Measurements from ENCODE around the gene PIM3.

Gene PIM3

DNA sequence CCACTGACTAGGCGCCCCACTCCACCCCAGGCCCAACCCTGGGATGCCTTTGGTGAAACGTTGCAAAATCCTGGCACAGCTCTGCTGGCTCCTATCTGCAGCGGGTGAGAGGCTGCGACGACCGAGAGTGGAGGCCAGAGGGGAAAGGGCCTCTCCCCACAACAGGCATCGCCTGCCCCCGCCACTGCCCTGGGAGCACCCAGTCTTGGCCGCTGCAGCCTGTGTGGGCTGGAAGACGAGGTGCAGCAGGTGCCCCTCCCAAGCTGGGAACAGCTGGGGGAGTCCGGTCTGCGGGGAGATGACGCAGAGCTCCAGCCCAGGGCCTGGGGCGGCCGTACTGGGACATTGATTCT is 4.2 kb upstream of the PIM3 start:
- no peak for DNase-seq (ENCODE audit: low spot score)

GRCh38 chr22:49956914-49957825 is 3.4 kb upstream of the PIM3 start:
- no peak for DNase-seq (ENCODE audit: low spot score)

DNA sequence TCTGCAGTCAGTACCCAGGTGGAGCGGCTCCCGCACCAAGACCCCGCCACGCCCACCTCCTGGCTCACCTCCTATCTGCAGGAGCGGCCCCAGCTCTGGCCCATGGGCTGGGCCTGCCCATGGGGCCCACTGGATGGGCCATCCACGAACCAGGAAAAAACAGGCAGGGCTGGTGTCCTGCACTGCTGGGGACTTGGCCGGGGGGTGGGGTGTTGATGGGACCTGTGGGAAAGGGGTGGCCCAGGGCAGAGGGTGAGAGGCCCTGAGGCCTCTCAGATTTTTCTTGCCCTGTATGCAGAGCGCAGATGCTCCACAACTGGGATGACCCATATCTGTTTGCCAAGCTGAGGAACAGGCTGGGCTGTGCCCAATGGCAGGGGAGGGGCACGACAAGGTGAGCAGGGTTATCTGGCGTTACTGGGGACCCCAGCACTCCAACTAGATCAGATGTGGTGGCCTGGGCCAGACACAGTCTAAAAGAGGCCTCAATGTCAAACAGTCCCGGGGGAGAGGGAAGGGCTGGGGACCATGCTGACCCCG is 2.7 kb upstream of the PIM3 start:
- no peak for DNase-seq (ENCODE audit: low spot score)

- no peak for DNase-seq (ENCODE audit: low spot score)
These were observed 2.1 kb upstream of the PIM3 start for GRCh38 chr22:49958366-49958921.

GRCh38 chr22:49958931-49959781 is 1.4 kb upstream of the PIM3 start:
- no peak for DNase-seq (ENCODE audit: low spot score)

DNA sequence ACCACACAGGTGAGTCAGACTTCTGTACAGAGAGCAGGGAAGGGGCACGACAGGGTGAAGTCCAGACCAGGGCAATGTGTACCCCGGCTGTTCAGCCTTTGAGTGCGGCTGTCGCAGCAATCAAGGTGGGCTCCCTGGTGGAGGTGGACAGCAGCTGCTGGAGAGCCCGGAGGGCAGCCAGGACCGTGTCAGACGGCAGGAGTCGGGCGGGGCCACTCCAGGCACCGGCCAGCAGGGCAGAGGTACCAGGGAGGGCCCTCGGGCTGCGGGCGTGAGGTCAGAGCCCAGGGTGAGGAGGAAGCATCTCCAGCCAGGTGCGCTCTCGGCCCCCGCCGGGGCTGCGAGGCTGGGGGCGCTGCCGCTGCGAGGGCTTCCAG is 802 bp upstream of the PIM3 start:
- DNase-seq (ENCODE audit: low spot score): no peak

DNA sequence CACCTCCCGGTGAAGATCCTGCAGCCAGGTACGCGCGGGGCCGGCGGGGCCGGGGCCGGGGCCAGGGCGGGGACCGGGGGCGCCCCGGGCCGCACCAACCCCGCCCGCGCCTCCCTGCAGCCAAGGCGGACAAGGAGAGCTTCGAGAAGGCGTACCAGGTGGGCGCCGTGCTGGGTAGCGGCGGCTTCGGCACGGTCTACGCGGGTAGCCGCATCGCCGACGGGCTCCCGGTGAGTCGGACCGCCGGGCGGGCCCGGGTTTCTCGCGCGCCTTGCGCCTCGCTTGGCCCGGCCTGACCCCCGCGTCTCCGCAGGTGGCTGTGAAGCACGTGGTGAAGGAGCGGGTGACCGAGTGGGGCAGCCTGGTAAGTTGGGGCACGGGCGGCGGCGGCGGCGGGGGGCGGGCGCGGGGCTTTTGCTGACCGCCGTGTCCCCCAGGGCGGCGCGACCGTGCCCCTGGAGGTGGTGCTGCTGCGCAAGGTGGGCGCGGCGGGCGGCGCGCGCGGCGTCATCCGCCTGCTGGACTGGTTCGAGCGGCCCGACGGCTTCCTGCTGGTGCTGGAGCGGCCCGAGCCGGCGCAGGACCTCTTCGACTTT is 531 bp downstream of the PIM3 start:
- peak; percentile 68 for DNase-seq (ENCODE audit: low spot score)

GRCh38 chr22:49961601-49962011 is 1.0 kb downstream of the PIM3 start:
- peak; percentile 63 for DNase-seq (ENCODE audit: low spot score)

- peak; percentile 87 for DNase-seq (ENCODE audit: low spot score)
These were observed 1.6 kb downstream of the PIM3 start for GRCh38 chr22:49962012-49962750.

DNA sequence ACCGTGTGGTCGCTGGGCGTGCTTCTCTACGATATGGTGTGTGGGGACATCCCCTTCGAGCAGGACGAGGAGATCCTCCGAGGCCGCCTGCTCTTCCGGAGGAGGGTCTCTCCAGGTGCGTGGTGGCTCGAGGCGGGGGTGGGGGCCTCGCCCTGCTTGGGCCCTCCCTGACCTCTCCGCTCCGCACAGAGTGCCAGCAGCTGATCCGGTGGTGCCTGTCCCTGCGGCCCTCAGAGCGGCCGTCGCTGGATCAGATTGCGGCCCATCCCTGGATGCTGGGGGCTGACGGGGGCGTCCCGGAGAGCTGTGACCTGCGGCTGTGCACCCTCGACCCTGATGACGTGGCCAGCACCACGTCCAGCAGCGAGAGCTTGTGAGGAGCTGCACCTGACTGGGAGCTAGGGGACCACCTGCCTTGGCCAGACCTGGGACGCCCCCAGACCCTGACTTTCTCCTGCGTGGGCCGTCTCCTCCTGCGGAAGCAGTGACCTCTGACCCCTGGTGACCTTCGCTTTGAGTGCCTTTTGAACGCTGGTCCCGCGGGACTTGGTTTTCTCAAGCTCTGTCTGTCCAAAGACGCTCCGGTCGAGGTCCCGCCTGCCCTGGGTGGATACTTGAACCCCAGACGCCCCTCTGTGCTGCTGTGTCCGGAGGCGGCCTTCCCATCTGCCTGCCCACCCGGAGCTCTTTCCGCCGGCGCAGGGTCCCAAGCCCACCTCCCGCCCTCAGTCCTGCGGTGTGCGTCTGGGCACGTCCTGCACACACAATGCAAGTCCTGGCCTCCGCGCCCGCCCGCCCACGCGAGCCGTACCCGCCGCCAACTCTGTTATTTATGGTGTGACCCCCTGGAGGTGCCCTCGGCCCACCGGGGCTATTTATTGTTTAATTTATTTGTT is 2.4 kb downstream of the PIM3 start:
- DNase-seq (ENCODE audit: low spot score): peak; percentile 63

DNA sequence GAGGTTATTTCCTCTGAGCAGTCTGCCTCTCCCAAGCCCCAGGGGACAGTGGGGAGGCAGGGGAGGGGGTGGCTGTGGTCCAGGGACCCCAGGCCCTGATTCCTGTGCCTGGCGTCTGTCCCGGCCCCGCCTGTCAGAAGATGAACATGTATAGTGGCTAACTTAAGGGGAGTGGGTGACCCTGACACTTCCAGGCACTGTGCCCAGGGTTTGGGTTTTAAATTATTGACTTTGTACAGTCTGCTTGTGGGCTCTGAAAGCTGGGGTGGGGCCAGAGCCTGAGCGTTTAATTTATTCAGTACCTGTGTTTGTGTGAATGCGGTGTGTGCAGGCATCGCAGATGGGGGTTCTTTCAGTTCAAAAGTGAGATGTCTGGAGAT is 3.1 kb downstream of the PIM3 start:
- DNase-seq (ENCODE audit: low spot score): peak; percentile 64

DNA sequence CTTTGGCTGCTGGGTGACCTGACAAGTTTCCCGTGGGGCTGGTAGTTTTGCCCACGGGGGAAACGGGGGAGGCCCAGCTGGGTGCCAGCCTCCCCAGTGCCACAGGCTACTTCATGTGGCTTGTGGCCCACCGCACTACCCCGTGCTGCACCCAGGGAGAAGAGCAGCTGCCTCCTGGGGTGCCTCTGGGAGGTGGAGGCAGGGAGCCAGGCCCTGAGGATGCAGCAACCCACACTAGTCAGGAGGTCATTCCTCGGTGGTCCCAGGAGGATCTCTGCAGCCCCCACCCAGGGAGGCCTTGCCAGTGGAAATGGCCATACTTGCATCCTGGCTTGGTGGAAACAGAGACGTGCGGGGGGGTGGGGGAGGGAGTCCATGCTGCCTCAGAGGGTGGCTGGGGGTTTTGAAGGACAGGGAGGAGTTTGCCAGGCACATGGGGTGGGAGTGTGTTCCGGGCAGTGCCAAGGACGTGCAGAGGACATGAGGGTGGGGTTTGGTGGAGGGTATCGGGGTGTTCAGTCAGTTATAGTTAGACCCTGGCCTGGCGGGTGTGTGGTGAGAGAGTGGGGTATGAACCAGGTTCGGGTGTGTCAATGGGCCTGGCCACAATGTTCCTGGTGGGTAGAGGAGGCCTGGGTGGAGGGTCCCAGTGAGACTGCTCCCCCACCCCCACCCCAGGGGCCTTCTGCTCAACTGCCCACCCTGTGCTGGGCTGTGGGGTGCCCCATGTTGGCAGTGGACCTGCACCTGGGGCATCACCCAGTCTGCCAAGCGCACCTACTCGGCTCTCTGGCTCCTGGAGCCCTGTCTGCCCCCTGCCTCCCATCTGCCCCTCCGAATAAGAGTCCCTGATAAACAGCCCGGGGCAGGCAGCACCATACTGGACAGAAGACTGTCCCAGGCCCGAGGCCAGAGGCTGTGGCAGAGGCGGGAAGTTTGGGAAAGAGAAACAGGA is 3.8 kb downstream of the PIM3 start:
- peak; percentile 45 for DNase-seq (ENCODE audit: low spot score)

- peak; percentile 60 for DNase-seq (ENCODE audit: low spot score)
These were observed 4.8 kb downstream of the PIM3 start for GRCh38 chr22:49965091-49966040.

- peak; percentile 62 for DNase-seq (ENCODE audit: low spot score)
These were observed 5.6 kb downstream of the PIM3 start for GRCh38 chr22:49966041-49966773.

DNA sequence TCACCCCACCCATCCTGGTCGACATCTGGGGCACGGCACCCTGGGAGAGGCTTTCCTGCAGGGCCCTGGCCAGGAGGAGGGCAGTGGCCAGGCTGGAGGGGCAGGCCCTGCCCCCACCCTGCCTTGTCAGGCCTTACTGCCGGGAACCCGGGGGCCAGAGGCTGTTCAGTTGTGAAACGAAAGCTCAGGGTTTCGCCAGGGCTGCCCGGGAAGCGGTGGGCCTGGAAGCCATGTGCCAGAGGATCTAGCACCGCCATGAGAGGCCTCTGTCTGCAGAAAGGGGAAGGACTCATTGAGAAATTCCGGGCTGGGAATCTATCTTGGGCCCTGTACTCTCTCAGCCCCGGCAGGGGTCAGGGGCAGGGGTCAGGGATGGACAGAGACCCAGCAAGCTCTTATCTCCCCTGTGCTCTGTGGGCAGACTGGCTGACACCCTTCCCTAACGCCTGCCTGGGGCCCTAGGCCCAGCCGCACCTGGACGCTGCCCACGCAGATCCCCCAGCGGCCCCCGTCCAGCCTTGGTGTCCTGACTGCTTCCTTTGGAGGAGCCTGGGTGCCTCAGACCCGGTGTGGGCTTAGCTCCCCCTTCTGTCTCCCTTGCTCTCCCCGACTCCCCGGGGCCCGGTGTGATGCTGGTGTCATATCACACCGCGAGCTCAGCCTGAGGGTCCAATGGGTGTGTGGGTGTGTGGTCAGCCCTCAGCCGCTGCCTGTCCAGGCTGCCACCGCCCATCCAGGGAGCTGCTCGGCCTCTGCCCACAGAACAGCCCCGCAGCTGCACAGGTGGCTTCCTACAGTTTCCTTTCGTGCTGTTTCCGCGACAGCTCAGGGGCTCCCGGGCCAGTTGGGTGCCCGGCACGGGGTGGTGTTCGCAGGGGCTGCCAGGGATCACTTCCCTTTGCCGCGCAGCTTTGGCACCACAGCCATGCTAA is 6.5 kb downstream of the PIM3 start:
- DNase-seq (ENCODE audit: low spot score): peak; percentile 66

- DNase-seq (ENCODE audit: low spot score): peak; percentile 64
These were observed 7.2 kb downstream of the PIM3 start for GRCh38 chr22:49967706-49968208.
